Endothelial cell of umbilical vein (primary cell): Measurements from ENCODE around the gene TPO. TPM values are rescaled to one million over a fixed set of nuclear protein-coding genes. Genes with fewer than 3 reads are reported as not detected.

Experiments used
- BruUV-seq: library from RNA; stranded (reverse); fragments of 400-500 nt; replicated peaks from 2 replicates; lab custom pipeline; 2021; lab: Mats Ljungman, UMichigan
- CTCF ChIA-PET: fragments of 300-600, 350-600 bp; sonication (Branson Sonifier 250); formaldehyde crosslinking; loops from one replicate; lab custom pipeline; 2021; ENCODE audit warnings: antibody characterized with exemption, inconsistent platforms; lab: Charles Lee
- POLR2A ChIA-PET: fragments of 300-600, 350-600 bp; sonication (Branson Sonifier 250); formaldehyde crosslinking; loops from one replicate; lab custom pipeline; 2021; ENCODE audit warnings: antibody characterized with exemption, inconsistent platforms; lab: Charles Lee
- DNase-seq: peaks from one replicate; pipeline ENCODE4 v3.0.0-alpha.2; 2011; ENCODE audit warnings: low read depth, low spot score
- FAIRE-seq: peaks from 2 replicates; lab custom pipeline; 2011; peaks lifted over from hg19 to GRCh38; lab: Jason Lieb, UNC
- H2AFZ ChIP-seq: 2 replicates; pipeline ENCODE4 v1.6.0; 2012; ENCODE audit warnings: low read depth, low read length, control low read depth, inconsistent platforms
- H3K27ac ChIP-seq: 2 replicates; pipeline ENCODE4 v1.5.1; 2011; ENCODE audit warnings: low read depth, mild to moderate bottlenecking, control low read depth, low read length, moderate library complexity; ENCODE audit not compliant: insufficient read depth
- H3K27me3 ChIP-seq, 2 experiments: 2 replicates each; pipeline versions ENCODE4 v1.6.0 to v1.6.1; 2011; ENCODE audit warnings: low read length in 2 of 2, mixed read lengths in 1 of 2; ENCODE audit not compliant: control insufficient read depth in 2 of 2, insufficient read depth in 2 of 2
- H3K36me3 ChIP-seq, 2 experiments: 2 replicates in 1 of 2; 3 replicates in 1 of 2; pipeline ENCODE4 v1.5.1; 2011; ENCODE audit warnings: low read length in 2 of 2, mild to moderate bottlenecking in 1 of 2, moderate library complexity in 1 of 2; ENCODE audit not compliant: control insufficient read depth in 2 of 2, insufficient read depth in 2 of 2; ENCODE audit errors: extremely low read depth in 1 of 2
- H3K4me1 ChIP-seq: 3 replicates; pipeline ENCODE4 v1.5.1; 2011; ENCODE audit warnings: mild to moderate bottlenecking, low read length; ENCODE audit not compliant: control insufficient read depth, insufficient read depth; ENCODE audit errors: extremely low read depth
- H3K4me2 ChIP-seq: 2 replicates; pipeline ENCODE4 v1.6.1; 2011; ENCODE audit warnings: low read length, control low read depth, mixed read lengths; ENCODE audit not compliant: insufficient read depth
- H3K4me3 ChIP-seq, 3 experiments: fragments of 200-600 bp in 1 of 3; sonication (generic), shearing (Covaris generic) in 1 of 3; replicated peaks in 1 of 3; 2 replicates each; pipeline ENCODE4 v1.5.1; 2011 to 2016; ENCODE audit warnings: control low read depth in 3 of 3, low read length in 3 of 3, mild to moderate bottlenecking in 2 of 3, inconsistent platforms in 1 of 3, low read depth in 1 of 3, moderate library complexity in 1 of 3; ENCODE audit not compliant: insufficient read depth in 1 of 3
- H3K79me2 ChIP-seq: 2 replicates; pipeline ENCODE4 v1.6.0; 2012; ENCODE audit warnings: low read length, inconsistent platforms; ENCODE audit not compliant: control insufficient read depth, insufficient read depth
- H3K9ac ChIP-seq: replicated peaks from 2 replicates; pipeline ENCODE3; 2011; ENCODE audit warnings: low read length, control low read depth; ENCODE audit not compliant: insufficient read depth; ENCODE audit errors: extremely low read depth
- H3K9me1 ChIP-seq: replicated peaks from 3 replicates; pipeline ENCODE4 v1.6.0; 2011; ENCODE audit warnings: mild to moderate bottlenecking, low read length; ENCODE audit not compliant: control insufficient read depth, insufficient read depth; ENCODE audit errors: extremely low read depth
- H3K9me3 ChIP-seq: replicated peaks from 2 replicates; pipeline ENCODE4 v1.5.1; 2012; ENCODE audit warnings: low read length, inconsistent platforms; ENCODE audit not compliant: control insufficient read depth, insufficient read depth
- H4K20me1 ChIP-seq: replicated peaks from 2 replicates; pipeline ENCODE3; 2011; ENCODE audit warnings: mild to moderate bottlenecking, low read length; ENCODE audit not compliant: control insufficient read depth, insufficient read depth; ENCODE audit errors: extremely low read depth
- CTCF ChIP-seq, 2 donors: IDR thresholded peaks; 1 replicate in 1 of 2; 2 replicates in 1 of 2; pipeline ENCODE4 v1.5.1; 2011; ENCODE audit warnings: low read length in 2 of 2, mild to moderate bottlenecking in 2 of 2, moderate library complexity in 2 of 2, control low read depth in 1 of 2, inconsistent platforms in 1 of 2, low read depth in 1 of 2; ENCODE audit not compliant: insufficient read depth in 1 of 2; ENCODE audit errors: extremely low read depth in 1 of 2
- EZH2 ChIP-seq: IDR thresholded peaks from 2 replicates; pipeline ENCODE4 v1.6.1; 2012; ENCODE audit warnings: borderline replicate concordance, low read depth, mild to moderate bottlenecking, moderate library complexity, low read length, inconsistent platforms; ENCODE audit not compliant: severe bottlenecking
- FOS ChIP-seq: IDR thresholded peaks from 2 replicates; pipeline ENCODE4 v1.6.1; 2011; ENCODE audit warnings: mild to moderate bottlenecking, low read length, moderate library complexity, borderline replicate concordance; ENCODE audit not compliant: insufficient read depth
- GATA2 ChIP-seq: IDR thresholded peaks from 2 replicates; pipeline ENCODE4 v1.7.0; 2011; ENCODE audit warnings: low read depth, mild to moderate bottlenecking, moderate library complexity, mixed read lengths, low read length; ENCODE audit not compliant: insufficient read length, insufficient read depth
- JUN ChIP-seq: IDR thresholded peaks from 2 replicates; pipeline ENCODE4 v1.6.1; 2011; ENCODE audit warnings: borderline replicate concordance, low read depth; ENCODE audit not compliant: insufficient read length, insufficient read depth
- MAX ChIP-seq: IDR thresholded peaks from 2 replicates; pipeline ENCODE4 v1.6.1; 2011; ENCODE audit not compliant: insufficient read depth, insufficient read length
- MYC ChIP-seq: IDR thresholded peaks from one replicate; pipeline ENCODE4 v1.6.1; 2011; ENCODE audit warnings: mild to moderate bottlenecking, low read depth, low read length
- POLR2A ChIP-seq: IDR thresholded peaks from 2 replicates; pipeline ENCODE4 v1.6.1; 2012; ENCODE audit warnings: low read depth, mild to moderate bottlenecking, control low read depth, low read length
- POLR2AphosphoS5 ChIP-seq: IDR thresholded peaks from 2 replicates; pipeline ENCODE4 v1.6.1; 2012; ENCODE audit warnings: low read depth, mild to moderate bottlenecking, control low read depth, low read length, moderate library complexity; ENCODE audit not compliant: insufficient read depth
- dilution Hi-C: fragments of 300-500 bp; cut with MboI; formaldehyde crosslinking; loops from one replicate; pipeline ENCODE4 v1.15.0; 2019; ENCODE audit warnings: low sequenced_read_pairs; ENCODE audit not compliant: extremely low pct_ligation_motif_present
- intact Hi-C: fragments of 100-400 bp; cut with micrococcal nuclease; formaldehyde crosslinking; loops from one replicate; pipeline ENCODE4 v1.10.0; 2022
- polyA plus RNA-seq, 4 experiments: library from polyadenylated mRNA; depleted of rRNA in 3 of 4; stranded (reverse) in 3 of 4; unstranded in 1 of 4; fragments of >200 nt; gene quantifications; 2 replicates each; pipeline versions ENCODE4 v1.2.1 to v1.2.3, GENCODE V29; 2011 to 2012; ENCODE audit warnings: missing spikeins in 1 of 4
- total RNA-seq: library from RNA; stranded (reverse); gene quantifications from 2 replicates; pipeline ENCODE4 v1.2.3, GENCODE V29; 2021

TPO gene
- total and polyA plus RNA-seq, 2 donors (not counting 3 experiments of a cell fraction or from before 2014, with no cell fraction given), result not detected

- Histone ChIP-seq H3K27me3 (no peaks in the 10 kb centered on the region), H3K27ac (no peak overlapping the region), H3K4me3 (no peak overlapping the region), H3K4me2 (no peak overlapping the region), H3K4me1 (no peaks in the 10 kb centered on the region), H3K9me3 (peaks cover 7% of the 10 kb centered on the region), H2AFZ (no peak overlapping the region), H4K20me1 (no peaks in the 10 kb centered on the region), H3K9ac (no peak overlapping the region), H3K9me1 (no peaks in the 10 kb centered on the region), H3K79me2 (no peaks in the 10 kb centered on the region), H3K36me3 (no peaks in the 10 kb centered on the region)
- POLR2A ChIA-PET, result no interaction called here
- DNase-seq (no peak), FAIRE-seq (no peak)
- CTCF ChIA-PET, result no interaction called here
- dilution Hi-C loops (no loop called here), intact Hi-C loops (no loop called here)
- TF ChIP-seq MYC (no peak), JUN (no peak), GATA2 (no peak), POLR2A (no peak), CTCF (IDR thresholded peaks at IDR 0.05; ENCODE audit: extremely low read depth in 1 of 2, insufficient read depth in 1 of 2, low read depth in 1 of 2, low read length in 2 of 2) (no peak), FOS (no peak), MAX (no peak), POLR2AphosphoS5 (no peak), EZH2 (no peak)
- BruUV-seq, result no TSS peak
Observed at GRCh38 chr2:1418566-1418965, 5.3 kb downstream of the TPO start.
